Keratinocyte (primary cell): Measurements from ENCODE around the gene VMP1. TPM values are rescaled to one million over a fixed set of nuclear protein-coding genes. Genes with fewer than 3 reads are reported as not detected.
"Not testable (repeated sequence)": the region's sequence is repeated elsewhere in the genome, so short reads cannot be mapped to it uniquely, and the experiment has no call there.

Experiments
- DNase-seq: peaks from one replicate; pipeline ENCODE4 v3.0.0-alpha.2; 2011; ENCODE audit warnings: low read depth, missing footprints, low spot score
- FAIRE-seq: peaks from 2 replicates; lab custom pipeline; 2011; peaks lifted over from hg19 to GRCh38; lab: Jason Lieb, UNC
- H2AFZ ChIP-seq: 2 replicates; pipeline ENCODE4 v1.6.0; 2012; ENCODE audit warnings: low read length, control low read depth, inconsistent platforms; ENCODE audit not compliant: control insufficient read depth
- H3K27ac ChIP-seq: 2 replicates; pipeline ENCODE4 v1.5.1; 2011; ENCODE audit warnings: low read length; ENCODE audit not compliant: control insufficient read depth, insufficient read depth
- H3K27me3 ChIP-seq: 3 replicates; pipeline ENCODE4 v1.6.0; 2011; ENCODE audit warnings: low read length; ENCODE audit not compliant: control insufficient read depth, insufficient read depth; ENCODE audit errors: extremely low read depth
- H3K36me3 ChIP-seq, 2 experiments: 2 replicates in 1 of 2; 3 replicates in 1 of 2; pipeline ENCODE4 v1.5.1; 2011; ENCODE audit warnings: low read length in 2 of 2, mild to moderate bottlenecking in 1 of 2; ENCODE audit not compliant: control insufficient read depth in 2 of 2, insufficient read depth in 2 of 2; ENCODE audit errors: extremely low read depth in 1 of 2
- H3K4me1 ChIP-seq: 3 replicates; pipeline ENCODE4 v1.5.1; 2011; ENCODE audit warnings: low read length; ENCODE audit not compliant: control insufficient read depth, insufficient read depth; ENCODE audit errors: extremely low read depth
- H3K4me2 ChIP-seq: 3 replicates; pipeline ENCODE4 v1.6.0; 2011; ENCODE audit warnings: low read depth, low read length; ENCODE audit not compliant: control insufficient read depth, insufficient read depth; ENCODE audit errors: extremely low read depth
- H3K4me3 ChIP-seq, 3 experiments: fragments of 200-600 bp in 1 of 3; sonication (generic) in 1 of 3; 2 replicates in 2 of 3; 3 replicates in 1 of 3; pipeline ENCODE4 v1.5.1; 2011 to 2016; ENCODE audit warnings: low read length in 3 of 3, mild to moderate bottlenecking in 3 of 3, control low read depth in 2 of 3, inconsistent platforms in 1 of 3, low read depth in 1 of 3, mixed read lengths in 1 of 3, mixed run types in 1 of 3, moderate library complexity in 1 of 3; ENCODE audit not compliant: control insufficient read depth in 2 of 3, insufficient read depth in 2 of 3; ENCODE audit errors: extremely low read depth in 1 of 3
- H3K79me2 ChIP-seq: 2 replicates; pipeline ENCODE4 v1.6.0; 2012; ENCODE audit warnings: low read length; ENCODE audit not compliant: control insufficient read depth, insufficient read depth
- H3K9ac ChIP-seq: 3 replicates; pipeline ENCODE4 v1.6.0; 2011; ENCODE audit warnings: low read length; ENCODE audit not compliant: control insufficient read depth, insufficient read depth; ENCODE audit errors: extremely low read depth
- H3K9me1 ChIP-seq: 3 replicates; pipeline ENCODE4 v1.6.0; 2011; ENCODE audit warnings: low read length; ENCODE audit not compliant: control insufficient read depth, insufficient read depth; ENCODE audit errors: extremely low read depth
- H3K9me3 ChIP-seq: 2 replicates; pipeline ENCODE4 v1.5.1; 2012; ENCODE audit warnings: low read depth, low read length; ENCODE audit not compliant: control insufficient read depth
- H4K20me1 ChIP-seq: 3 replicates; pipeline ENCODE4 v1.6.0; 2011; ENCODE audit warnings: low read length; ENCODE audit not compliant: control insufficient read depth, insufficient read depth; ENCODE audit errors: extremely low read depth
- EZH2 ChIP-seq: IDR thresholded peaks from one replicate; pipeline ENCODE4 v1.6.1; 2012; ENCODE audit warnings: inconsistent platforms, mild to moderate bottlenecking, low read length, moderate library complexity
- dilution Hi-C: fragments of 300-500 bp; cut with MboI; formaldehyde crosslinking; loops from one replicate; pipeline ENCODE4 v1.7.0; 2020; ENCODE audit warnings: low sequenced_read_pairs; ENCODE audit not compliant: extremely low pct_ligation_motif_present
- polyA plus RNA-seq, 5 experiments: library from polyadenylated mRNA; depleted of rRNA in 3 of 5; stranded (reverse) in 3 of 5; stranded (forward) in 1 of 5; unstranded in 1 of 5; fragments of >200 nt; gene quantifications; 1 replicate in 1 of 5; 2 replicates in 3 of 5; 3 replicates in 1 of 5; pipeline versions ENCODE4 v1.2.1 to v1.2.3, GENCODE V29; 2011 to 2012; ENCODE audit warnings: missing spikeins in 2 of 5, low read depth in 1 of 5, low replicate concordance in 1 of 5
- TF ChIP-seq, protein P1 (sequence below), 3 experiments: IDR thresholded peaks in 1 of 3; conservative IDR thresholded peaks in 1 of 3; optimal IDR thresholded peaks in 1 of 3; 2 replicates in 2 of 3; 3 replicates in 1 of 3; pipeline versions ENCODE3 to v1.5.1; 2011; ENCODE audit warnings: low read length in 3 of 3, mild to moderate bottlenecking in 3 of 3, moderate library complexity in 2 of 3, control low read depth in 1 of 3, inconsistent platforms in 1 of 3; ENCODE audit not compliant: insufficient read depth in 2 of 3; ENCODE audit errors: extremely low read depth in 1 of 3

The VMP1 gene
- polyA plus RNA-seq, 1 donor (not counting 4 experiments of a cell fraction or from before 2014, with no cell fraction given) = 303 TPM

- H3K4me2 ChIP-seq = no peak overlapping the region
Measured at GRCh38 chr17:59757881-59758385, 50.5 kb downstream of the VMP1 start.

GRCh38 chr17:59758998-59759651 is 51.7 kb downstream of the VMP1 start:
- H3K9me3 ChIP-seq, H2AFZ ChIP-seq, FAIRE-seq, H3K4me2 ChIP-seq, H3K27me3 ChIP-seq, H4K20me1 ChIP-seq, H3K9me1 ChIP-seq, H3K4me3 ChIP-seq, H3K36me3 ChIP-seq, DNase-seq, H3K27ac ChIP-seq, H3K9ac ChIP-seq, dilution Hi-C loops, H3K79me2 ChIP-seq: not testable (repeated sequence)
- H3K4me1 ChIP-seq = peaks cover 54% of the 10 kb centered on the region

More at GRCh38 chr17:59757881-59758385, 50.5 kb downstream of the VMP1 start:
- TF ChIP-seq EZH2 = no peak
- TF ChIP-seq, protein P1, sequence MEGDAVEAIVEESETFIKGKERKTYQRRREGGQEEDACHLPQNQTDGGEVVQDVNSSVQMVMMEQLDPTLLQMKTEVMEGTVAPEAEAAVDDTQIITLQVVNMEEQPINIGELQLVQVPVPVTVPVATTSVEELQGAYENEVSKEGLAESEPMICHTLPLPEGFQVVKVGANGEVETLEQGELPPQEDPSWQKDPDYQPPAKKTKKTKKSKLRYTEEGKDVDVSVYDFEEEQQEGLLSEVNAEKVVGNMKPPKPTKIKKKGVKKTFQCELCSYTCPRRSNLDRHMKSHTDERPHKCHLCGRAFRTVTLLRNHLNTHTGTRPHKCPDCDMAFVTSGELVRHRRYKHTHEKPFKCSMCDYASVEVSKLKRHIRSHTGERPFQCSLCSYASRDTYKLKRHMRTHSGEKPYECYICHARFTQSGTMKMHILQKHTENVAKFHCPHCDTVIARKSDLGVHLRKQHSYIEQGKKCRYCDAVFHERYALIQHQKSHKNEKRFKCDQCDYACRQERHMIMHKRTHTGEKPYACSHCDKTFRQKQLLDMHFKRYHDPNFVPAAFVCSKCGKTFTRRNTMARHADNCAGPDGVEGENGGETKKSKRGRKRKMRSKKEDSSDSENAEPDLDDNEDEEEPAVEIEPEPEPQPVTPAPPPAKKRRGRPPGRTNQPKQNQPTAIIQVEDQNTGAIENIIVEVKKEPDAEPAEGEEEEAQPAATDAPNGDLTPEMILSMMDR (optimal IDR thresholded peaks at IDR 0.05 in 1 of 3, IDR thresholded peaks at IDR 0.05 in 1 of 3, conservative IDR thresholded peaks at IDR 0.05 in 1 of 3; ENCODE audit: extremely low read depth in 1 of 3, insufficient read depth in 2 of 3, low read length in 3 of 3) = no peak
- H3K4me3 ChIP-seq = no peak overlapping the region
- H2AFZ ChIP-seq = no peak overlapping the region
- peaks cover 2% of the 10 kb centered on the region for H3K79me2 ChIP-seq
- FAIRE-seq = no peak
- dilution Hi-C loops = no loop called here
- H3K9ac ChIP-seq = no peak overlapping the region
- no peak for DNase-seq
- no peaks in the 10 kb centered on the region for H3K9me3 ChIP-seq
- H3K27ac ChIP-seq = no peak overlapping the region
- H3K27me3 ChIP-seq = no peaks in the 10 kb centered on the region
- H4K20me1 ChIP-seq = no peaks in the 10 kb centered on the region
- H3K9me1 ChIP-seq = no peaks in the 10 kb centered on the region
- peaks cover 2 to 4% of the 10 kb centered on the region in 2 experiments for H3K36me3 ChIP-seq
- peaks cover 44% of the 10 kb centered on the region for H3K4me1 ChIP-seq
